GM21619 (cell line): ENCODE data around the gene KCNN1.
"Not testable (repeated sequence)": the region's sequence is repeated elsewhere in the genome, so short reads cannot be mapped to it uniquely, and the experiment has no call there.

Experiments
- ATAC-seq: cut with Tn5 transposase; IDR thresholded peaks from one replicate; pipeline ENCODE4 v1.9.1; 2021; ENCODE audit not compliant: unreplicated experiment

Gene KCNN1

DNA sequence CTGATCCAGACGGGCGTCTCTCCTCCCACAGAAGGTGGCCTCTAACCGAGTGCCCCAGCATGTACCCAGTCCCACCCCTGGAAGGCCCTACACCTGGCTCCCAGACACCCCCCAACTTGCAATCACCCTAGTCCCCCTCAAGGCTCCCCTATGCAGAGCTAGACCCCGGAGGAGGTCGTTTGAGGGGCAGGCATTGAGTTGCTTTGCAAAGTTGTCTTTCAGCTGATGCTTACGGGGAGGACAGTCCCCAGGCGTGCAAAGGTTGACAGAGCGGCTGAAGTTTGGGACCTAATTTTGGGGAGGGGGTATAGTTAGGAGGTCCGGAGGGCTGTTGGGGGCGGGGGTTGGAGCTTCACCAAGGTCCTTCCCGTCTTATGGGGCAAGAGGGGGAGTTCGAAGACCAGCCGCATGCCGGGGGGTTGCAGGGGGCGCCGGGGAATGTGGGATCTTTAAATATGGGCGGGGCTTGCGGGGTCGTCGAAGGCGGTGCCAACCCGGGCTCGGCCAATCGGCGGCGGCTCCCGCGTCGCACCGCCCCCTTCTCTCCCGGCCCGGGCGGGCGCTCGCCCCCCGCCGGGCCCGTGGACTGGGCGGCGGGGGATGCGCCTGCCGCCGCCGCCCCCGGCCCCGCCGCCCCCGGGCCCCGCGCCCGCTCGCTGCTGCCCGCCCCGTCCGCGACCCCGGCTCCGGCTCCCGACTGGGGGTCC, at the start of gene KCNN1:
Gene KCNN1 (plus strand): TSS at position 558 of the 707 bp plus-strand sequence. CDS start 6,782 bp downstream, outside the sequence.
- ATAC-seq: no peak

DNA sequence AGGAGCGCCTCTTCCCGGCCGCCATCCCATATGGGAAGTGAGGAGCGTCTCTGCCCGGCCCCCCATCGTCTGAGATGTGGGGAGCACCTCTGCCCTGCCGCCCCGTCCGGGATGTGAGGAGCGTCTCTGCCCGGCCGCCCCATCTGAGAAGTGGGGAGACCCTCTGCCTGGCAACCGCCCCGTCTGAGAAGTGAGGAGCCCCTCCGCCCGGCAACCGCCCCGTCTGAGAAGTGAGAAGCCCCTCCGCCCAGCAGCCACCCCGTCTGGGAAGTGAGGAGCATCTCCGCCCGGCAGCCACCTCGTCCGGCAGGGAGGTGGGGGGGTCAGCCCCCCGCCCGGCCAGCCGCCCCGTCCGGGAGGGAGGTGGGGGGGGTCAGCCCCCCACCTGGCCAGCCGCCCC, 48.8 kb upstream of the KCNN1 start:
- not testable (repeated sequence) for ATAC-seq

DNA sequence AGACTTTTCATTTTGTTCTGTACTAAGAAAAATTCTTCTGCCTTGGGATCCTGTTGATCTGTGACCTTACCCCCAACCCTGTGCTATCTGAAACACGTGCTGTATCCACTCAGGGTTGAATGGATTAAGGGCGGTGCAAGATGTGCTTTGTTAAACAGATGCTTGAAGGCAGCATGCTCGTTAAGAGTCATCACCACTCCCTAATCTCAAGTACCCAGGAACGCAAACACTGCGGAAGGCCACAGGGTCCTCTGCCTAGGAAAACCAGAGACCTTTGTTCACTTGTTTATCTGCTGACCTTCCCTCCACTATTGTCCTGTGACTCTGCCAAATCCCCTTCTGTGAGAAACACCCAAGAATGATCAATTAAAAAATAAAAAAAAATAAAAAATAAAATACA, 47.8 kb upstream of the KCNN1 start:
- not testable (repeated sequence) for ATAC-seq

DNA sequence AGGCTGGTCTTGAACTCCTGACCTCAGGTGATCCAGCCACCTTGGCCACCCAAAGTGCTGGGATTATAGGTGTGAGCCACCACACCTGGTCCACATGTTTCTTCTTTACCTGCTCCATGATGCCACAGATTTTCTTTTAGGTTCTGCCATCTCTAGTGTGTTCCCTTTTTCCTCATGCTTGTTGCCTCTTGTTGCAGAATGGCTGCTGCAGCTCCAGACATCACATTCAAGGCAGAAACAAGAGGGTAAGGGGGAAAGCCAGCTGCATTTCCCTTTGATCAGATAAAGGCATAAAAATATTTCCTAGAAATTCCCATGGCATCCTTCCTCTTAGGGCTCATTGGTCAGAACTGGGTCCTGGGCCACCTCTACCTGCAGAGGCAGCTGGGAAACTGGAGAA, 46.4 kb upstream of the KCNN1 start:
- no peak for ATAC-seq

DNA sequence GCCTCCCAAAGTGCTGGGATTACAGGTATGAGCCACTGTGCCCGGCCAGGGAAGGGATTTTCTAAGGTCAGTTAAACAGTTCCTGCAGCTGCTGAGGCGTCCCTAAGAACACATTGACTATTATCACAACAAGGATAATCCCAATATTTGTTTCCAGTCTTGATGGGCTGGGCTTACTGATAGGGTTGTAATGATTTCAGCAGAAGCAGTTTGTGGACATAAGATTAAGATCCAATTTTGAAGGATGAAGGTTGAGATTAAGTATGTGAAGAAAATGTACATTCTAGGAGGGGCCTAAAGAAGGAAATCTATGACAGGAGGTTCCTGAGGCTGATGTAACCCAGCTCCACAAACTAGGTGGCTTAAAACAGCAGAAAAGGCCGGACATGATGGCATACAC, 44.8 kb upstream of the KCNN1 start:
- no peak for ATAC-seq

DNA sequence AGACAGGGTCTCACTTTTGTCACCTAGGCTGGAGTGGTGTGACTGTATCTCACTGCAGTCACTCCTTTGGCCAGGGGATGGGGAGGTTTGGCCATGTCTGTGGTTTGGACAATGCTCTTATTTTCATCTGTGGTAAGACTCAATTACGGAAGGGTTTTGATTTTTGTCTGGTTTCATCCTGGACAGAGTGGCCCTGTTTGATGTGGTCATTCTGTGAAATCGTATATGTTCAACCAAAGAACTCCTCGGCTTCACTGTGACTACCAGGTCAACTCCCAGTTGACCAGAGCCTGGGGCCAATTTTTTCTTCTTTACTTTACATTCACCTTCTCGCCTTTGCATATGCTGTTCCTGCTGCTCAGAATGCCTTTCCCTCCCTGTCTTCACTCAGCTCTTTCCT, 40.9 kb upstream of the KCNN1 start:
- no peak for ATAC-seq

DNA sequence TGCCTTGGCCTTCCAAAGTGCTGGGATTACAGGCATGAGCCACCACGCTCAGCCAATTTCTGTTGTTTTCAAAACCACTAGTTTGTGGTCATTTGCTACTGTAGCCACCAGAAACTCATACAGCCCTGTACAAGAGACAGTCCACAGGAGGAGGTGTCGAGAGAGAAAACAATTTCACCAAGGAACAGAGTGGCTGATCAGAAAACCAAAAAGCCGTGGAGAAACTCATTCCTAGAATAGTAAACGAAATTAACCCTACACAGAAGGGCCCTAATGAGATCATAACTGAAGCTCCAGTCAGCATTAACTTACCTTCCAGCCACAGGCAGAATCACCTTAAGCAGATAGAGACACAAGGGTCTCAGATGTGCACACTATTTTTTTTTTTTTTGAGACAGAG, 37.9 kb upstream of the KCNN1 start:
- ATAC-seq: no peak

DNA sequence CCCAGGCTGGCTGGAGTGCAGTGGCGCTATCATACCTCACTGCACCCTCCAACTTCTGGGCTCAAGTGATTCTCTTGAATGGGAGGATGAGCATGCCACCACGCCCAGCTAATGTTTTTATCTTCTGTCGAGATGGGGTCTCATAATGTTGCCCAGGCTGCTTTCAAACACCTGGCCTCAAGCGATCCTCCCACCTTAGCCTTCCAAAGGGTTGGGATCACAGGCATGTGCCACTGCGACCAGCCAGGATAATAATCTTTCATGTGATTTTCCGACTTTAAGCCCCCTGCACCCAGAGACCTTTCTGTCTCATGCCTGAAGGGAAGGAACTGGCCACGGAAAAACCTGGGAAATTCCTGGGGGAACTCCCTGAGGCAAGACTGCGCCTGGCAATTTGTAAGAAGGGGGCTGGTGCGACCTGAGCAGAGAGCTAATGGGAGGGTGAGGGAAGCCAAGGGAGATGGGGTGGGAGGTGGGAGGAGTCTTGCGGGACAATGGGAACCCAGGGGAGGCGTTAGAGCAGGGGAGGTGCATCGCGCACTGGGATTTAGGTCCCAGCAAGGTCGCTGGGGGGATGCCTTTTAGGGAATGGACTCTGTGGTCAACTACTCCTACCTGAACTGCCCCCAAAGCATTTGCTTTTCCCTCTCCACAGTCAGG, 35.2 kb upstream of the KCNN1 start:
- ATAC-seq: no peak

DNA sequence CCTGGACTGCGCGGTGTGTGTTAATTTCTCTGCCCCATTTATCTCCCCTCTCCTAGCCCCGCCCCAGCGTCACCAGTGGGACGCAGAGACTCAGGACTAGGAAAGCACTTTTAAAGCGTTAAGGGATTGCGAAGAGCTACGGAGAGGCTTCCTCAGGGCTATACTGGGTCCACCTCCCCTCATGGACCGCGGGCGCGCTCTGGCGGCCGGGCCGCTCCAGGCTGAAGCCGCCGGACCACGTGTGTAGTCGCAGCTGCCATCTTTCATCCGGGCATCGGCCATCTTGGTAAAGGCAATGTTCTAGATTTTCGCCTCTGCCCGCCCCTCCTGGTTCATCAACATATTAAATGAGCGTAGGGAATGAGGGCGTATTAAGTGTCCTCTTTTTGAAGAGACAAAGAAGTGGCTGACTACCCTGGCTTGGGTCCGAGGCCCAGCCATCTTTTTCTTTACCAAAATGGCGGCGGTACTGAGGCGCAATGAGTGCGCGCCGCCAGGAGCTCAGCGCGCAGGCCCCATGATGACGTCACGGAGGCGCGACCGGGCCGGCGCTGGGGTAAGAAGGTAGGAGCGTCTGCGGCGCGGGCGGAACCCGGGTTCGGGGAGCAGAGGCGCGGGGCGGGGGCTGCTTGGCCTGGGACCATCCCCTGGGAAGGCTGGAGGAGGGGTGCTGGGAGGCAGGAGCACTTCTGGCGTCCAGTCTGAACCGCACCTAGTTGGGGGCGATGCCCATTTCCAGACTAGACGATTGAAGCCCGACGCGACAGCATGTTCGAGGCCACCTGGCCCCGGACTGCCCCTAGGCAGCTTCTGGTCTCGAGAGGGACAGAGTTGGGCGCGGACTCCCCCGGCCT, 34.2 kb upstream of the KCNN1 start, which contains the start of gene CCDC124:
Gene CCDC124 (plus strand): TSS at position 531 of the 854 bp plus-strand sequence. CDS start 3,406 bp downstream, outside the sequence.
- ATAC-seq: peak; percentile 67

DNA sequence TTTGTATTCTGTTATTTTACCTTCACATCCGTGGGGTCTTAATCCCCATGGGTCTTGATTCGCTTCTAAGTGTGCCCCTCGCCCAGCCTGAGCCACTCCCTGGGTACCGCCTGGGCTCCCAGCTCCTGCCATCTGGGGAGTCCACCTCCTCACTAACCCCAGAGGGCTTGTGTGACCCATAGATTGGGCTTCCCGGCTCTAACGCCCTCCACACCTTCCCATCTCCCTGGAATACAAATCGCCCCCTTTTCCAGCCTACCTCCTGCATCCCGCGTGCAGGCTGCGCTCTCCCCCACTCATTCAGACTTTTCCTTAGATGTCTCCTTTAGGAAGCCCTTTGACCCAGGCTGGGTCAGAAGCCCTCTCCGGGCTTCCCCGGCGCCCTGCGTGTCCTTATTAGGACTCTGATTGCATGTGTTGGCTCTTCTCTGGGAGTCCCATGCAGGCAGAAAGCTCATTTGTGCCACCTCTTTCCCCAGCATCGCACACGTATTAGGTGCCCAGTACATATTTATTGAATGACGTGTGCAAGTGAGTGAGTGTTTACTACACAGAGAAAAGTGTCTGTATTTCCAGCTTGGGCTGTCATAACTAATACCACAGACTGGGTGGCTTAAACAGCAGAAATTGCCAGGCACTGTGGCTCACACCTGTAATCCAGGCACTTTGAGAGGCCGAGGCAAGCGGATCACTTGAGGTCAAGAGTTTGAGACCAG, 33.3 kb upstream of the KCNN1 start:
- ATAC-seq: no peak

DNA sequence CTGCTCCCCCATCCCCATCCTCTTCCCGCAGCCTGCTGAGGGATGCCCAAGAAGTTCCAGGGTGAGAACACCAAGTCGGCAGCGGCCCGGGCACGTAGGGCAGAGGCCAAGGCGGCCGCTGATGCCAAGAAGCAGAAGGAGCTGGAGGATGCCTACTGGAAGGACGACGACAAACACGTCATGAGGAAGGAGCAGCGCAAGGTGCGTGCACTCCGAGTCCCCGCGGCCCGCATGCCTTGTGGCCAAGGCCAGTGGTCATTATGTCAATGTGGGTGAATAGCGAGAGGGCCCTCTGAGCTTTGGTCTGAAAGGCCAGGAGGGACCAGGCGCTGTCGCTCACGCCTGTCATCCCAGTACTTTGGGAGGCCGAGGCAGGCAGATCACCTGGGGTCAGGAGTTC, 30.5 kb upstream of the KCNN1 start:
- ATAC-seq: no peak

DNA sequence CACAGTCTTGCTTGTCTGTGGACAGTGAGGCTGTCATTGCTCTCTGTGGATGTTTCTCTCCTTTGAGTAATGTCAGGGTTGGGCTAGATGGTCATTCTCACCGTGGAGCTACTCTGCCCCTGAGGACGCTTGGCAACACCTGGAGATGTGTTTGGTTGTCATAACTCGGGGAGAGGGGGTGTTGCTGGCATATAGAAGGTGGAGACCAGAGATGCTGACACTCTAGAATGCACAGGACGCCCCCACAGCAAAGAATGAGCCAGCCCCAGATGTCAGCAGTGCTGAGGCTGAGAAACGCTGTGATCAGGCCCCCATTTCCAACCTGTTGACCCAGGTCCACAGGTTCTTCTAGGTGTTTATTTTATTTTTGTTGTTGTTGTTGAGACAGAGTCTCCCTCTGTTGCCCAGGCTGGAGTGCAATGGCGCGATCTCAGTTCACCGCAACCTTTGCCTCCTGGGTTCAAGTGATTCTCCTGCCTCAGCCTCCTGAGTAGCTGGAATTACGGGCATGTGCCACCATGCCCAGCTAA, 29.5 kb upstream of the KCNN1 start:
- ATAC-seq: no peak

DNA sequence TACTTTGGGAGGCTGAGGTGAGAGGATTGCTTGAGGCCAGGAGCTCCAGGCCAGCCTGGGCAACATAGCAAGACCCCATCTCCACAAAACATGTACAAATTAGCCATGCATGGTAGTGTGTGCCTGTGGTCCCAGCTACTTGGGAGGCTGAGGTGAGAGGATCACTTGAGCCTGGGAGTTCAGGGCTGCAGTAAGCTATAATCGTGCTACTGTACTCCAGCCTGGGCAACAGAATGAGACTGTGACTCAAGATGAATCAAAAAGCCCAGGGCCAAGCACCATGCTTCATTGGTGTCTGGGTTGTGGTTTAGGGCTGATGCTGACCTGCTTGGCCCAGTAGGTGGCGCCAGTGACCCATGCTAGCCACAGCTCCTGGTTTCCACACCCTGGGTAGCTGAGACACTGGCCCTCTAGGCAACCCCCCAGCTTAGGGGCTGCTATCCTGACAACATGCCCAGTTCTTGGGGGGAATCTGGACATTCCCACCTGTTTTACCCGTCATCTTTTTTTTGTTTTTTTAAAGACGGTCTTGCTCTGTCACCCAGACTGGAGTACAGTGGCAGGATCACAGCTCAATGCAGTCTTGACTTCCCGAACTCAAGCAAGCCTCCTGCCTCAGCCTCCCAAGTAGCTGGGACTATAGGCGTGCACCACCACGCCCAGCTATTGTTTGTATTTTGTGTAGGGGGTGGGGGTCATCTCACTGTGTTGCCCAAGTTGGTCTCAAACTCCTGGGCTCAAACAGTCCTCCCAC, 28.6 kb upstream of the KCNN1 start:
- ATAC-seq: no peak

DNA sequence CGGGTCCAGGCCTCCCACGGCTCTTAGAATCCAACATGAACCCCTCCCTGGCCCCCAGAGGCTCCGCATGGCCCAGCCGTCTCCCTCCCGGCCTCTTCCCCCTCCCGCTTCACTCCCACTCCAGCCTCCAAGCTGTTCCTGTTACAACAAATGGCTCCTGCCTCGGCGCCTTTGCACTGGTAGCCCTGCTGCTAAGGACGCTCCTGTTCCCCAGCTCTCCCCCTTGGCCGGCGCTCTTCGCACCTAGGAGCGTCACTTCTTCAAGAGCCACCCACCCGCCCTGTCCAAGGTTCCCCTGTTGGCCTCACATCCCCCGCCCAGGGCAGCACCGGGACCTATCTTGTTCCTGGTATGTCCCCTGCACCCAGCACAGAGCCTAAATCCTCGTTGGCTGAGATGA, 24.7 kb upstream of the KCNN1 start:
- no peak for ATAC-seq

DNA sequence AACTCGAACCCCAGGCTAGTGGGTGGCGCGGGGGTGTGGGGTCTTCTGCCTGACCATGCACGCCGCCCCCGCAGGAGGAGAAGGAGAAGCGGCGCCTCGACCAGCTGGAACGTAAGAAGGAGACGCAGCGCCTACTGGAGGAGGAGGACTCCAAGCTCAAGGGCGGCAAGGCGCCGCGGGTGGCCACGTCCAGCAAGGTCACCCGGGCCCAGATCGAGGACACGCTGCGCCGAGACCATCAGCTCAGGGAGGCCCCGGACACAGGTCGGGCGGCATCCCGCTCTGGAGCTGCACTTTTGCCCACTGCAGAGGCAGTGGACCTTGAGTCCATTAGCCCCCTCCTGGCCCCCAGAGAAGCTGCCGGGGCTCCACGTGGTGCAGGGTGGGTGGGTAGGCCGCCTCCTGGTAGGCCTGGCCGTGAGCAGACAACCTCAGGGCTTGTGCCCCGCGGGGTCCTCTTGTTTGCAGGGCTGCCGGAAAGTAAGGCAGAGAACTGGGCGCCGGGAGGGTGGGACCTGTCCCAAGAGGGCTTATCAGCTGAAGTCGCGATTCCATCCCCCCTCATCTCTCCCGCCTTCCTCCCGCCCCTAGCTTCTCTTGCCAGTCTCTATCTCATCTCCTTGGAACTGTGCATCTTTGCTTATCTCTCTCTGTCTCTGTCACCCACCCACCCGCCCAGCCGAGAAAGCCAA, 24.2 kb upstream of the KCNN1 start:
- no peak for ATAC-seq

DNA sequence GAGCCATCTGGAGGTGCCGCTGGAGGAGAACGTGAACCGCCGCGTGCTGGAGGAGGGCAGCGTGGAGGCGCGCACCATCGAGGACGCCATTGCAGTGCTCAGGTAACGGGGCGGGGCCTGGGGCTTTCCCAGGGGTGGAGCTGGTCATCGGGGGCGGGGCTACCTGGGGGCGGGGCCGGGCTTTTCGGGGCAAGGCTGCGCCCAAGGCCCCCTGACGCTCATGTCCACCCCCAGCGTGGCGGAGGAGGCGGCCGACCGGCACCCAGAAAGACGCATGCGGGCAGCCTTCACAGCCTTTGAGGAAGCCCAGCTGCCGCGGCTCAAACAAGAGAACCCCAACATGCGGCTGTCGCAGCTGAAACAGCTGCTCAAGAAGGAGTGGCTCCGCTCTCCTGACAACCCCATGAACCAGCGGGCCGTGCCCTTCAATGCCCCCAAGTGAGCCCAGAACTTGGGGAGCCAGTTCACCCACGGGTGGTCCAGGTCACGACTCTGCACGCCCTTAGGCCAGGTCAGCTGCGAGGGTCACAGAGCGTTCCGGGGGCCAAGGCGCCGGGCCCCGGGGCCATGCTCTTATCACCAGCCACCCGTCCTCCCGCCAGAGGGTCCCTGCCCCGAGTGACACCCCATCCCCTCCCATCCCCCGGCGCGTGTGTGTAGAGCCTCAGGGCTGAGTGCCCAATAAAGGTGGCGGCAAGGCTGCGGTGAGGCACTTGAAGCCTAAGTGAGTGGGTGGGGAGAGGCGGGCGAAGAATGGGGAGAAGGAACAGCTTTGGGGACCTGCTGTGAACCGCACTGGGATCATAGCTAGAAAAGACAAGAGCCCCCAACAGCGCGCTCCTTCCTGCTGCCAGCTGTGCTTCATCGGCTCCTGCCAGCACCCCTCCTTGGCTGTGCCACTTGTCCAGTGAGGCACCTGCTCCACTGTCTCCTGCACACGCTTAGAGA, 23.4 kb upstream of the KCNN1 start:
- no peak for ATAC-seq

DNA sequence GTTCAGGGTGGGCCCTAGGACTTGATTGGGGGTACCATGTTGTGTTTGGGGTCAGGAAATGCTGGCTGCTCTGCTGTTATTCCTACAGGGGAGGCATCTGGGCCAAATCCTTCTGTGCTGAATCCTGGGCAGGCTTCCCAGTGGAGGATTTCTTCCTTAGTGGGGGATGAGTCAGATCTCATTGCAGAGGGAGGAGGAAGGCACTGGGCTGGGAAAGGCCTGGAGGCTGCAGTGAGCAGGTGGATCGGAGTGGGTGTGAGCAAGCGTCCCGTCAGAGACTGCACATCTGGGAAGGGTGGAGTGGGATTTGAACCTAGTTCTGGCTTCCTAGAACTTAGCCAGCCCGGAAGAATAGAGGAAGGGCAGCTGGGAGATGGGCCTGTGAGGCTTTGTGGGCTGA, 22.6 kb upstream of the KCNN1 start:
- no peak for ATAC-seq
